ENCODE measurements around the gene SNU13.

DNA sequence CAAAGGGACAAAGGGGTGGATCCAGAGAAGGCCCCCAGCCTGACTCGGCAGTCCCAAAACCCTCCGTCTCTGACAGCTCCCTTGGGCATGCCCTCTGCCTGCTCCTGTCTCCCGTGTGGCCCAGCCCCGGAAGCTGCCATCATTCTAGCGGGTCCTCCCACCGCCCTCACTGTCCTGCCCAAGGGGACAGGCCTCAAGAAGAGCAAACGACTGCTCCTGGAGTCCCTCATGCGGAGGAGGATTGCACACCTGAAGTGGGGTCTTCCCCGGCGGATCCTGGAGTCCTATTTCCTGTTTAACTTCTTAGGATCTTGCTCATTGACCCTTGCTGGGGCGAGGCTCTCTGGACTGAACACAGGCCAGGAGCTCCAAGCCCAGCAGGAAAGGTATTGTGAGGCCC is 8.0 kb upstream of the SNU13 start:
- TF ChIP-seq, protein P1, sequence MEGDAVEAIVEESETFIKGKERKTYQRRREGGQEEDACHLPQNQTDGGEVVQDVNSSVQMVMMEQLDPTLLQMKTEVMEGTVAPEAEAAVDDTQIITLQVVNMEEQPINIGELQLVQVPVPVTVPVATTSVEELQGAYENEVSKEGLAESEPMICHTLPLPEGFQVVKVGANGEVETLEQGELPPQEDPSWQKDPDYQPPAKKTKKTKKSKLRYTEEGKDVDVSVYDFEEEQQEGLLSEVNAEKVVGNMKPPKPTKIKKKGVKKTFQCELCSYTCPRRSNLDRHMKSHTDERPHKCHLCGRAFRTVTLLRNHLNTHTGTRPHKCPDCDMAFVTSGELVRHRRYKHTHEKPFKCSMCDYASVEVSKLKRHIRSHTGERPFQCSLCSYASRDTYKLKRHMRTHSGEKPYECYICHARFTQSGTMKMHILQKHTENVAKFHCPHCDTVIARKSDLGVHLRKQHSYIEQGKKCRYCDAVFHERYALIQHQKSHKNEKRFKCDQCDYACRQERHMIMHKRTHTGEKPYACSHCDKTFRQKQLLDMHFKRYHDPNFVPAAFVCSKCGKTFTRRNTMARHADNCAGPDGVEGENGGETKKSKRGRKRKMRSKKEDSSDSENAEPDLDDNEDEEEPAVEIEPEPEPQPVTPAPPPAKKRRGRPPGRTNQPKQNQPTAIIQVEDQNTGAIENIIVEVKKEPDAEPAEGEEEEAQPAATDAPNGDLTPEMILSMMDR (conservative IDR thresholded peaks at IDR 0.05 in 1 of 2, IDR thresholded peaks at IDR 0.05 in 1 of 2; ENCODE audit: low read depth in 1 of 2, low read length in 2 of 2), result no peak
- no peak for TF ChIP-seq EZH2 (IDR thresholded peaks at IDR 0.05; ENCODE audit: low read length, missing control alignments)

All from fibroblast of lung (primary cell).